ENCODE results near the gene ADD3.

DNA sequence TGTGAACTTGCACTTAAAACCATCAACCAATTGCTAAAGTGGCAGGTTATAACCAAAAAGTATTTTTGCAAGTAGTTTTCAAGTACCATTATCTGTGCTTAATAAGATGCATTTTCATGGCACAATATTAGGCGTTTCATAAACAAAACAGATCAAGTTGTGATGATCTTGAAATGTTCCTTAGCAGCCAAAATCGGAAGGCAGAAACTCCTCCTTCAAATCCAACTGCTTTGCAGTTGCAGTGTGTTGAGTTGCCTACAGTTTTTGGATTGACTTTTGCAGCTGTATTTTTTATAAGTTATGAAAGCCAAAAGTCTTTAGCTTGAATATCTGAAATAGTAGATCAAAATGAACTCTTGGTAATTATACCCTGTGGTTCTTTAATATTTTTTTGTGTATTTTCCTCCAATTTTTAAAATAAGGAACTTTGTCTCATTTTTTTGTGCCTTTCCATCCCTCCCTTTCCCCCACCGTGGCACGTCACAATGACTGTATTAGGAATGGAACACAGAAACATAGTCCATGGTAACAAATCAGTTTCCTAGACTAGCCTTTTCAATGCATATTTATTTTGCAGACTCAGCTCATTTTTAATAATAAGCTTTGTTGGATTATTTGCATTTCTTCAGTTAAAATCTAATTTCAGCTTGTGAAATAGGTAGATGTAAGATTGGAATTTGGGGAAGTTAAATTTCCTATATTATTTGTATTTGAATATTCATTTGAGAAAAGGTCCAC, 80.8 kb downstream of the ADD3 start:
- TF ChIP-seq, protein P1, sequence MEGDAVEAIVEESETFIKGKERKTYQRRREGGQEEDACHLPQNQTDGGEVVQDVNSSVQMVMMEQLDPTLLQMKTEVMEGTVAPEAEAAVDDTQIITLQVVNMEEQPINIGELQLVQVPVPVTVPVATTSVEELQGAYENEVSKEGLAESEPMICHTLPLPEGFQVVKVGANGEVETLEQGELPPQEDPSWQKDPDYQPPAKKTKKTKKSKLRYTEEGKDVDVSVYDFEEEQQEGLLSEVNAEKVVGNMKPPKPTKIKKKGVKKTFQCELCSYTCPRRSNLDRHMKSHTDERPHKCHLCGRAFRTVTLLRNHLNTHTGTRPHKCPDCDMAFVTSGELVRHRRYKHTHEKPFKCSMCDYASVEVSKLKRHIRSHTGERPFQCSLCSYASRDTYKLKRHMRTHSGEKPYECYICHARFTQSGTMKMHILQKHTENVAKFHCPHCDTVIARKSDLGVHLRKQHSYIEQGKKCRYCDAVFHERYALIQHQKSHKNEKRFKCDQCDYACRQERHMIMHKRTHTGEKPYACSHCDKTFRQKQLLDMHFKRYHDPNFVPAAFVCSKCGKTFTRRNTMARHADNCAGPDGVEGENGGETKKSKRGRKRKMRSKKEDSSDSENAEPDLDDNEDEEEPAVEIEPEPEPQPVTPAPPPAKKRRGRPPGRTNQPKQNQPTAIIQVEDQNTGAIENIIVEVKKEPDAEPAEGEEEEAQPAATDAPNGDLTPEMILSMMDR (IDR thresholded peaks at IDR 0.05), result no peak
- TF ChIP-seq POLR2A (IDR thresholded peaks at IDR 0.05), result no peak
